Sigmoid colon (tissue), 7 donors: Measurements from ENCODE around the gene TNNI2. TPM values are rescaled to one million over a fixed set of nuclear protein-coding genes. Genes with fewer than 3 reads are reported as not detected.

ENCODE experiments used
- DNase-seq: peaks from one replicate; pipeline ENCODE4 v3.0.0-alpha.2; 2019
- H3K27ac ChIP-seq, 4 donors: fragments of 200-600 bp; sonication (generic); one replicate each; pipeline ENCODE4 v1.5.1; 2016 to 2019; ENCODE audit warnings: mild to moderate bottlenecking in 1 of 4
- H3K27me3 ChIP-seq, 3 donors: fragments of 200-600 bp; sonication (generic); one replicate each; pipeline ENCODE4 v1.5.1; 2019; ENCODE audit warnings: mild to moderate bottlenecking in 1 of 3
- H3K36me3 ChIP-seq, 4 donors: fragments of 200-600 bp; sonication (generic); one replicate each; pipeline ENCODE4 v1.5.1; 2016 to 2019
- H3K4me1 ChIP-seq, 4 donors: fragments of 200-600 bp; sonication (generic); one replicate each; pipeline ENCODE4 v1.5.1; 2017 to 2019
- H3K4me3 ChIP-seq, 4 donors: fragments of 200-600 bp; sonication (generic); one replicate each; pipeline ENCODE4 v1.5.1; 2017 to 2019; ENCODE audit warnings: mild to moderate bottlenecking in 2 of 4, moderate library complexity in 1 of 4
- H3K9me3 ChIP-seq, 4 donors: fragments of 200-600 bp in 3 of 4; sonication (generic) in 3 of 4; one replicate each; pipeline versions ENCODE4 v1.5.1 to v1.6.1; 2013 to 2019
- CTCF ChIP-seq, 4 experiments: fragments of 450-650 bp in 3 of 4; fragments of 200-600 bp in 1 of 4; IDR thresholded peaks; one replicate each; pipeline ENCODE4 v1.5.1; 2016 to 2019; ENCODE audit warnings: antibody characterized with exemption in 4 of 4, mild to moderate bottlenecking in 3 of 4, moderate library complexity in 2 of 4
- EP300 ChIP-seq, 4 donors: sonication (generic); formaldehyde crosslinking; IDR thresholded peaks; one replicate each; pipeline ENCODE4 v1.6.1; 2017; ENCODE audit warnings: antibody characterized with exemption in 4 of 4
- POLR2A ChIP-seq, 2 donors: fragments of 450-650 bp; IDR thresholded peaks; one replicate each; pipeline ENCODE4 v1.6.1; 2016; ENCODE audit warnings: antibody characterized with exemption in 2 of 2, mild to moderate bottlenecking in 2 of 2, moderate library complexity in 2 of 2
- POLR2AphosphoS5 ChIP-seq, 4 donors: sonication (generic); formaldehyde crosslinking; IDR thresholded peaks; one replicate each; pipeline ENCODE4 v1.6.1; 2017; ENCODE audit warnings: antibody characterized with exemption in 4 of 4
- WGBS, 2 donors: extraction: QIAGEN DNeasy Blood & Tissue Kit; methylation state at CpG; one replicate each; pipeline ENCODE4 v1.1.7; 2013; 5-methylcytosine and 5-hydroxymethylcytosine counted together
- intact Hi-C: fragments of 100-400 bp; cut with DNase I; formaldehyde crosslinking; loops from one replicate; pipeline ENCODE4 v1.15.1; 2023
- polyA plus RNA-seq, 3 donors: library from polyadenylated mRNA; stranded (reverse); fragments of 200-250 nt; gene quantifications; one replicate each; pipeline ENCODE4 v1.2.3, GENCODE V29; 2013
- total RNA-seq, 4 donors: library from RNA; depleted of rRNA; stranded (reverse); fragments of >200 nt; gene quantifications; one replicate each; pipeline ENCODE4 v1.1.0, GENCODE V29; 2016
- donor health status: healthy with polysubstance abuse.
- donor health status: Bipolar disorder and iron deficiency.
- donor health status: healthy.

The TNNI2 gene
- total and polyA plus RNA-seq, 7 donors: 1.7 to 2.4 TPM; not detected in 5

- WGBS, 2 donors: 63 to 82% methylated on average over 18 of the region's 18 CpGs
- TF ChIP-seq EP300 (IDR thresholded peaks at IDR 0.05) (no peak), POLR2A (IDR thresholded peaks at IDR 0.05) (no peak), CTCF (IDR thresholded peaks at IDR 0.05) (no peak), POLR2AphosphoS5 (IDR thresholded peaks at IDR 0.05) (no peak)
- H3K9me3 ChIP-seq: no peaks in the 10 kb centered on the region
- intact Hi-C loops: no loop called here
- H3K36me3 ChIP-seq: no peaks in the 10 kb centered on the region
- no peaks in the 10 kb centered on the region for H3K4me1 ChIP-seq
- no peaks in the 10 kb centered on the region for H3K27me3 ChIP-seq
- DNase-seq: no peak
- H3K27ac ChIP-seq: no peak overlapping the region
- no peak overlapping the region for H3K4me3 ChIP-seq
Observed at GRCh38 chr11:1847926-1848639, 9.3 kb downstream of the TNNI2 start.

- Histone ChIP-seq H3K27me3 (no peaks in the 10 kb centered on the region), H3K36me3 (no peaks in the 10 kb centered on the region), H3K4me3 (no peak overlapping the region), H3K9me3 (no peaks in the 10 kb centered on the region), H3K27ac (no peak overlapping the region), H3K4me1 (no peaks in the 10 kb centered on the region)
- no peak for DNase-seq
- TF ChIP-seq EP300 (IDR thresholded peaks at IDR 0.05): no peak
- no peak for TF ChIP-seq POLR2AphosphoS5 (IDR thresholded peaks at IDR 0.05)
- TF ChIP-seq CTCF (IDR thresholded peaks at IDR 0.05): no peak
- no peak for TF ChIP-seq POLR2A (IDR thresholded peaks at IDR 0.05)
- WGBS, 2 donors: 84 to 92% methylated on average over 19 of the region's 19 CpGs
- intact Hi-C loops: no loop called here
Observed at GRCh38 chr11:1848640-1849430, 10.1 kb downstream of the TNNI2 start.

GRCh38 chr11:1851468-1852180, 12.8 kb downstream of the TNNI2 start:
- H3K4me3 ChIP-seq: no peak overlapping the region
- whole genome bisulfite sequencing, 2 donors: 76 to 87% methylated on average over 21 of the region's 21 CpGs
- H3K9me3 ChIP-seq: no peaks in the 10 kb centered on the region
- intact Hi-C loops: no loop called here
- no peaks in the 10 kb centered on the region for H3K4me1 ChIP-seq
- no peak overlapping the region for H3K27ac ChIP-seq
- DNase-seq: no peak
- H3K36me3 ChIP-seq: no peaks in the 10 kb centered on the region
- H3K27me3 ChIP-seq: no peaks in the 10 kb centered on the region
- TF ChIP-seq POLR2A (IDR thresholded peaks at IDR 0.05) (no peak), POLR2AphosphoS5 (IDR thresholded peaks at IDR 0.05) (no peak), EP300 (IDR thresholded peaks at IDR 0.05) (no peak), CTCF (IDR thresholded peaks at IDR 0.05) (no peak)

GRCh38 chr11:1852271-1852876, 13.6 kb downstream of the TNNI2 start:
- TF ChIP-seq POLR2AphosphoS5 (IDR thresholded peaks at IDR 0.05): no peak
- TF ChIP-seq CTCF (IDR thresholded peaks at IDR 0.05): no peak
- TF ChIP-seq POLR2A (IDR thresholded peaks at IDR 0.05): no peak
- no peak for TF ChIP-seq EP300 (IDR thresholded peaks at IDR 0.05)
- Histone ChIP-seq H3K4me1 (no peaks in the 10 kb centered on the region), H3K36me3 (no peaks in the 10 kb centered on the region), H3K9me3 (no peaks in the 10 kb centered on the region), H3K4me3 (no peak overlapping the region), H3K27me3 (no peaks in the 10 kb centered on the region), H3K27ac (no peak overlapping the region)
- intact Hi-C loops: no loop called here
- DNase-seq: no peak
- 71 to 79% methylated on average over 25 of the region's 25 CpGs for WGBS, 2 donors
